Right atrium auricular region (tissue), 2 donors: ENCODE data around the gene SLC9A8. TPM values are rescaled to one million over a fixed set of nuclear protein-coding genes. Genes with fewer than 3 reads are reported as not detected.
"Not testable (repeated sequence)": the region's sequence is repeated elsewhere in the genome, so short reads cannot be mapped to it uniquely, and the experiment has no call there.

Source experiments
- DNase-seq: peaks from one replicate; pipeline ENCODE4 v3.0.0-alpha.2; 2019; ENCODE audit warnings: low spot score
- H3K27ac ChIP-seq, 2 donors: fragments of 200-600 bp; sonication (generic); 1 replicate in 1 of 2; 2 replicates in 1 of 2; pipeline ENCODE4 v1.5.1; 2016 to 2019
- H3K27me3 ChIP-seq, 2 donors: fragments of 200-600 bp; sonication (generic); one replicate each; pipeline versions ENCODE4 v1.5.1 to v1.6.0; 2017 to 2019
- H3K36me3 ChIP-seq: fragments of 200-600 bp; sonication (generic); one replicate; pipeline ENCODE4 v1.5.1; 2016
- H3K4me1 ChIP-seq, 2 donors: fragments of 200-600 bp; sonication (generic); one replicate each; pipeline versions ENCODE4 v1.5.1 to v1.6.0; 2017 to 2019
- H3K4me3 ChIP-seq, 2 donors: fragments of 200-600 bp; sonication (generic); 1 replicate in 1 of 2; 2 replicates in 1 of 2; pipeline ENCODE4 v1.5.1; 2017 to 2019; ENCODE audit warnings: mild to moderate bottlenecking in 1 of 2, moderate library complexity in 1 of 2
- H3K9me3 ChIP-seq, 2 donors: fragments of 200-600 bp; sonication (generic); one replicate each; pipeline ENCODE4 v1.5.1; 2019
- total RNA-seq, 2 donors: library from RNA; depleted of rRNA; stranded (reverse); fragments of >200 nt; gene quantifications; one replicate each; pipeline ENCODE4 v1.1.0, GENCODE V29; 2016
- TF ChIP-seq, protein P1 (sequence below), 2 donors: fragments of 200-600 bp; sonication (generic); IDR thresholded peaks; one replicate each; pipeline ENCODE4 v1.5.1; 2019; ENCODE audit warnings: antibody characterized with exemption in 2 of 2

The SLC9A8 gene
- total RNA-seq, 2 donors from 2014 or later: 5.8 to 6.3 TPM

DNA sequence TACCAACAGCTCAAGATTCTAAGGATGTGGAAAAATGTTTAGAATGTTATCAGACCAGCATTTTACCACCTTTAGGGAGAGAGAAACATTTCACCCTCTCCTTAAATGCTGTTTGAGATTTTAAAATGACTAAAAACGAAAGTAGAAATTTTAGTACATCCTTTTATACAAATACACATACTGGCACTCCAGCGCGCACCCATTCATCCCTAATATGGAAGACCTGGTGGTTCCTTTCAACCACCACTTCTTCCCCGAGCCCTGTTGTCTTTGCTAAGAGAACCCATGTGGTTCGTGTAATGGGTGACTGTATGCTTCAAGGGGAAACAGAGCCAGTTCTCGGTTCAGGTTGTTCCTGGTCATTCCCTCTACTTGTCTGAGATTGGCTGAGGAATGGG lies 81.4 kb downstream of the SLC9A8 start:
- no peak for DNase-seq
- peaks cover 0 to 29% of the 10 kb centered on the region in 2 donors for H3K4me1 ChIP-seq
- H3K27ac ChIP-seq: no peak overlapping the region
- peaks cover 1% of the 10 kb centered on the region for H3K36me3 ChIP-seq
- TF ChIP-seq, protein P1, sequence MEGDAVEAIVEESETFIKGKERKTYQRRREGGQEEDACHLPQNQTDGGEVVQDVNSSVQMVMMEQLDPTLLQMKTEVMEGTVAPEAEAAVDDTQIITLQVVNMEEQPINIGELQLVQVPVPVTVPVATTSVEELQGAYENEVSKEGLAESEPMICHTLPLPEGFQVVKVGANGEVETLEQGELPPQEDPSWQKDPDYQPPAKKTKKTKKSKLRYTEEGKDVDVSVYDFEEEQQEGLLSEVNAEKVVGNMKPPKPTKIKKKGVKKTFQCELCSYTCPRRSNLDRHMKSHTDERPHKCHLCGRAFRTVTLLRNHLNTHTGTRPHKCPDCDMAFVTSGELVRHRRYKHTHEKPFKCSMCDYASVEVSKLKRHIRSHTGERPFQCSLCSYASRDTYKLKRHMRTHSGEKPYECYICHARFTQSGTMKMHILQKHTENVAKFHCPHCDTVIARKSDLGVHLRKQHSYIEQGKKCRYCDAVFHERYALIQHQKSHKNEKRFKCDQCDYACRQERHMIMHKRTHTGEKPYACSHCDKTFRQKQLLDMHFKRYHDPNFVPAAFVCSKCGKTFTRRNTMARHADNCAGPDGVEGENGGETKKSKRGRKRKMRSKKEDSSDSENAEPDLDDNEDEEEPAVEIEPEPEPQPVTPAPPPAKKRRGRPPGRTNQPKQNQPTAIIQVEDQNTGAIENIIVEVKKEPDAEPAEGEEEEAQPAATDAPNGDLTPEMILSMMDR (IDR thresholded peaks at IDR 0.05): no peak
- H3K9me3 ChIP-seq: no peaks in the 10 kb centered on the region
- H3K4me3 ChIP-seq: no peak overlapping the region
- no peaks in the 10 kb centered on the region for H3K27me3 ChIP-seq

GRCh38 chr20:49895474-49896093 lies 83.0 kb downstream of the SLC9A8 start:
- not testable (repeated sequence) for H3K36me3 ChIP-seq, H3K9me3 ChIP-seq, H3K4me3 ChIP-seq, H3K27me3 ChIP-seq, H3K27ac ChIP-seq, DNase-seq
- peaks cover 0 to 26% of the 10 kb centered on the region in 2 donors for H3K4me1 ChIP-seq

GRCh38 chr20:49896204-49896603 lies 83.6 kb downstream of the SLC9A8 start:
- H3K9me3 ChIP-seq: no peaks in the 10 kb centered on the region
- H3K36me3 ChIP-seq: no peaks in the 10 kb centered on the region
- no peak overlapping the region for H3K27ac ChIP-seq
- peaks cover 0 to 20% of the 10 kb centered on the region in 2 donors for H3K4me1 ChIP-seq
- no peak overlapping the region for H3K4me3 ChIP-seq
- no peaks in the 10 kb centered on the region for H3K27me3 ChIP-seq
- DNase-seq: no peak
- TF ChIP-seq, protein P1 (IDR thresholded peaks at IDR 0.05): no peak

GRCh38 chr20:49899541-49900383 lies 87.1 kb downstream of the SLC9A8 start:
- no peak for DNase-seq
- Histone ChIP-seq H3K4me1 (no peaks in the 10 kb centered on the region), H3K9me3 (no peaks in the 10 kb centered on the region), H3K27ac (no peak overlapping the region), H3K36me3 (peaks cover 8% of the 10 kb centered on the region), H3K27me3 (no peaks in the 10 kb centered on the region), H3K4me3 (no peak overlapping the region)
- TF ChIP-seq, protein P1 (IDR thresholded peaks at IDR 0.05): no peak

- no peak overlapping the region for H3K4me3 ChIP-seq
- DNase-seq: no peak
- H3K27ac ChIP-seq: no peak overlapping the region
- TF ChIP-seq, protein P1 (IDR thresholded peaks at IDR 0.05): no peak
- peaks cover 26% of the 10 kb centered on the region for H3K36me3 ChIP-seq
- H3K4me1 ChIP-seq: no peaks in the 10 kb centered on the region
- H3K27me3 ChIP-seq: no peaks in the 10 kb centered on the region
- H3K9me3 ChIP-seq: no peaks in the 10 kb centered on the region
Observed at GRCh38 chr20:49901588-49901987, 89.0 kb downstream of the SLC9A8 start.

GRCh38 chr20:49904440-49905214 lies 92.0 kb downstream of the SLC9A8 start:
- H3K9me3 ChIP-seq: no peaks in the 10 kb centered on the region
- H3K36me3 ChIP-seq: peaks cover 36% of the 10 kb centered on the region
- H3K27me3 ChIP-seq: no peaks in the 10 kb centered on the region
- peaks cover 0 to 13% of the 10 kb centered on the region in 2 donors for H3K4me1 ChIP-seq
- H3K4me3 ChIP-seq: no peak overlapping the region
- no peak for DNase-seq
- TF ChIP-seq, protein P1 (IDR thresholded peaks at IDR 0.05): no peak
- H3K27ac ChIP-seq: no peak overlapping the region
